ENCODE data around the gene MCF2L. TPM values are rescaled to one million over a fixed set of nuclear protein-coding genes. Genes with fewer than 3 reads are reported as not detected.

MCF2L gene
- total and polyA plus RNA-seq, 9 of the 15 experiments (the other 6 are each of a cell fraction or from before 2014, with no cell fraction given): 0.05 to 0.25 (median 0.18) TPM; not detected in 5

- Histone ChIP-seq H2AFZ (ENCODE audit: low read depth, low read length) (no peak overlapping the region), H4K20me1 (replicated peaks; ENCODE audit: control insufficient read depth, insufficient read depth, low read length) (0 out of 2 replicates have a peak, but pooled peaks cover 3% of the 10 kb centered on the region), H3K4me3 (no peak overlapping the region), H3K27ac (ENCODE audit: extremely low read depth, low read depth, low read length) (no peak overlapping the region), H3K27me3 (ENCODE audit: control insufficient read depth in 2 of 2, insufficient read depth in 2 of 2, low read length in 2 of 2) (peaks cover 30 to 78% of the 10 kb centered on the region in 2 experiments), H3K9me1 (ENCODE audit: control insufficient read depth, insufficient read depth, low read length) (no peaks in the 10 kb centered on the region), H3K4me1 (replicated peaks in 1 of 2; ENCODE audit: control insufficient read depth in 2 of 2, insufficient read depth in 2 of 2, low read length in 2 of 2) (peaks cover 0 to 9% of the 10 kb centered on the region in 2 experiments; a peak in 2 of 5 replicates), H3K4me2 (ENCODE audit: insufficient read depth, low read length) (no peak overlapping the region), H3K9me3 (replicated peaks; ENCODE audit: control insufficient read depth, insufficient read depth, low read depth, low read length) (no peaks in the 10 kb centered on the region), H3K9ac (ENCODE audit: insufficient read depth in 1 of 2, low read depth in 2 of 2, low read length in 2 of 2) (no peak overlapping the region), H3K79me2 (ENCODE audit: control insufficient read depth, insufficient read depth, low read length) (no peaks in the 10 kb centered on the region), H3K36me3 (ENCODE audit: control insufficient read depth, insufficient read depth, low read length) (no peaks in the 10 kb centered on the region)
- ChIA-PET CTCF (ENCODE audit: low intra/inter-chr PET ratio) (no interaction called here), POLR2A (interaction anchor here (0.6 kb wide), 1 partner anchor 208 kb away, joined by 3 read pairs; no protein-coding TSS in a partner anchor)
- ATAC-seq (no peak), FAIRE-seq (no peak), DNase-seq (ENCODE audit: extremely low read depth in 1 of 4, low spot score in 3 of 4) (no peak)
- intact Hi-C loops (cut with micrococcal nuclease): no loop called here
- TF ChIP-seq ZFP36 (IDR thresholded peaks at IDR 0.05; ENCODE audit: low read depth, low read length, partially characterized antibody) (peak; percentile 15), IRF2 (CRISPR knock-in tag; IDR thresholded peaks at IDR 0.05) (no peak)
- BruUV-seq (replicated peaks): no TSS peak
- 13% methylated on average over 9 of the region's 48 CpGs for WGBS (ENCODE audit: insufficient coverage, low coverage, missing lambda C conversion rate)
- in situ Hi-C loops (cut with MboI): no loop called here
Measured at GRCh38 chr13:113050734-113051431, 81.9 kb downstream of the MCF2L start.

GRCh38 chr13:113051641-113052040, 82.6 kb downstream of the MCF2L start:
- in situ Hi-C loops (cut with MboI) (no loop called here), intact Hi-C loops (cut with micrococcal nuclease) (no loop called here)
- H4K20me1 ChIP-seq (replicated peaks; ENCODE audit: control insufficient read depth, insufficient read depth, low read length): 0 out of 2 replicates have a peak, but pooled peaks cover 3% of the 10 kb centered on the region
- no peaks in the 10 kb centered on the region for H3K9me3 ChIP-seq (replicated peaks; ENCODE audit: control insufficient read depth, insufficient read depth, low read depth, low read length)
- H3K36me3 ChIP-seq (ENCODE audit: control insufficient read depth, insufficient read depth, low read length): no peaks in the 10 kb centered on the region
- no peak overlapping the region for H3K4me3 ChIP-seq
- no peak for ATAC-seq
- no peak for DNase-seq (ENCODE audit: extremely low read depth in 1 of 4, low spot score in 3 of 4)
- CTCF ChIA-PET (ENCODE audit: low intra/inter-chr PET ratio): no interaction called here
- POLR2A ChIA-PET: no interaction called here
- FAIRE-seq: no peak
- no TSS peak for BruUV-seq (replicated peaks)
- H3K4me1 ChIP-seq (replicated peaks in 1 of 2; ENCODE audit: control insufficient read depth in 2 of 2, insufficient read depth in 2 of 2, low read length in 2 of 2): peaks cover 0 to 9% of the 10 kb centered on the region in 2 experiments; a peak in 2 of 5 replicates
- under 1% methylated on average over 10 of the region's 14 CpGs for WGBS (ENCODE audit: insufficient coverage, low coverage, missing lambda C conversion rate)
- H3K27me3 ChIP-seq (ENCODE audit: control insufficient read depth in 2 of 2, insufficient read depth in 2 of 2, low read length in 2 of 2): peaks cover 24 to 76% of the 10 kb centered on the region in 2 experiments
- H3K27ac ChIP-seq (ENCODE audit: extremely low read depth, low read depth, low read length): no peak overlapping the region
- H3K9ac ChIP-seq (ENCODE audit: insufficient read depth in 1 of 2, low read depth in 2 of 2, low read length in 2 of 2): no peak overlapping the region
- H3K4me2 ChIP-seq (ENCODE audit: insufficient read depth, low read length): no peak overlapping the region
- H3K79me2 ChIP-seq (ENCODE audit: control insufficient read depth, insufficient read depth, low read length): no peaks in the 10 kb centered on the region
- no peaks in the 10 kb centered on the region for H3K9me1 ChIP-seq (ENCODE audit: control insufficient read depth, insufficient read depth, low read length)
- no peak overlapping the region for H2AFZ ChIP-seq (ENCODE audit: low read depth, low read length)
- no peak for TF ChIP-seq PTRF (tag; IDR thresholded peaks at IDR 0.05)
- TF ChIP-seq RAD21 (CRISPR knock-in tag; conservative IDR thresholded peaks at IDR 0.05 in 1 of 2, IDR thresholded peaks at IDR 0.05 in 1 of 2): no peak
- no peak for TF ChIP-seq KDM4B (IDR thresholded peaks at IDR 0.05; ENCODE audit: borderline replicate concordance in 2 of 2, low read depth in 1 of 2)
- no peak for TF ChIP-seq FOS (IDR thresholded peaks at IDR 0.05; ENCODE audit: extremely low read depth, insufficient read length)
- TF ChIP-seq PKNOX1 (IDR thresholded peaks at IDR 0.05): no peak
- no peak for TF ChIP-seq ZNF655 (CRISPR knock-in tag; IDR thresholded peaks at IDR 0.05)
- TF ChIP-seq ZNF436 (CRISPR knock-in tag; IDR thresholded peaks at IDR 0.05): no peak
- TF ChIP-seq PATZ1 (CRISPR knock-in tag; IDR thresholded peaks at IDR 0.05; ENCODE audit: borderline replicate concordance): no peak

Data from K562 (cell line).